Neutrophil (primary cell): ENCODE measurements around the gene ZFP28.

ENCODE experiments used
- H3K27ac ChIP-seq: fragments of 200-600 bp; sonication (generic); 2 replicates; pipeline ENCODE4 v1.5.1; 2016; ENCODE audit warnings: mild to moderate bottlenecking, moderate library complexity
- H3K27me3 ChIP-seq: fragments of 200-600 bp; sonication (generic); 2 replicates; pipeline ENCODE4 v1.6.0; 2016; ENCODE audit warnings: mild to moderate bottlenecking
- H3K36me3 ChIP-seq: fragments of 200-600 bp; sonication (generic); 2 replicates; pipeline ENCODE4 v1.5.1; 2017
- H3K4me1 ChIP-seq, 2 experiments: fragments of 200-600 bp in 1 of 2; sonication (generic) in 1 of 2; 1 replicate in 1 of 2; 2 replicates in 1 of 2; pipeline versions ENCODE4 v1.5.1 to v1.6.1; 2013 to 2016; ENCODE audit warnings: low read depth in 1 of 2, low read length in 1 of 2, mild to moderate bottlenecking in 1 of 2, moderate library complexity in 1 of 2; ENCODE audit not compliant: control insufficient read depth in 1 of 2, insufficient read depth in 1 of 2
- H3K4me3 ChIP-seq, 2 experiments: fragments of 200-600 bp in 1 of 2; sonication (generic) in 1 of 2; 1 replicate in 1 of 2; 2 replicates in 1 of 2; pipeline ENCODE4 v1.5.1; 2013 to 2016; ENCODE audit warnings: low read depth in 1 of 2, low read length in 1 of 2, mild to moderate bottlenecking in 1 of 2, moderate library complexity in 1 of 2
- H3K9me3 ChIP-seq: fragments of 200-600 bp; sonication (generic); 2 replicates; pipeline ENCODE4 v1.5.1; 2016
- TF ChIP-seq, protein P1 (sequence below): fragments of 200-600 bp; sonication (generic); IDR thresholded peaks from 2 replicates; pipeline ENCODE4 v1.5.1; 2016; ENCODE audit warnings: antibody characterized with exemption

ZFP28 gene

GRCh38 chr19:56554272-56554869, 15.6 kb downstream of the ZFP28 start:
- Histone ChIP-seq H3K36me3 (peaks cover 5% of the 10 kb centered on the region), H3K4me3 (no peak overlapping the region), H3K9me3 (peaks cover 30% of the 10 kb centered on the region), H3K27ac (no peak overlapping the region), H3K27me3 (no peaks in the 10 kb centered on the region), H3K4me1 (no peaks in the 10 kb centered on the region)
- TF ChIP-seq, protein P1, sequence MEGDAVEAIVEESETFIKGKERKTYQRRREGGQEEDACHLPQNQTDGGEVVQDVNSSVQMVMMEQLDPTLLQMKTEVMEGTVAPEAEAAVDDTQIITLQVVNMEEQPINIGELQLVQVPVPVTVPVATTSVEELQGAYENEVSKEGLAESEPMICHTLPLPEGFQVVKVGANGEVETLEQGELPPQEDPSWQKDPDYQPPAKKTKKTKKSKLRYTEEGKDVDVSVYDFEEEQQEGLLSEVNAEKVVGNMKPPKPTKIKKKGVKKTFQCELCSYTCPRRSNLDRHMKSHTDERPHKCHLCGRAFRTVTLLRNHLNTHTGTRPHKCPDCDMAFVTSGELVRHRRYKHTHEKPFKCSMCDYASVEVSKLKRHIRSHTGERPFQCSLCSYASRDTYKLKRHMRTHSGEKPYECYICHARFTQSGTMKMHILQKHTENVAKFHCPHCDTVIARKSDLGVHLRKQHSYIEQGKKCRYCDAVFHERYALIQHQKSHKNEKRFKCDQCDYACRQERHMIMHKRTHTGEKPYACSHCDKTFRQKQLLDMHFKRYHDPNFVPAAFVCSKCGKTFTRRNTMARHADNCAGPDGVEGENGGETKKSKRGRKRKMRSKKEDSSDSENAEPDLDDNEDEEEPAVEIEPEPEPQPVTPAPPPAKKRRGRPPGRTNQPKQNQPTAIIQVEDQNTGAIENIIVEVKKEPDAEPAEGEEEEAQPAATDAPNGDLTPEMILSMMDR, result no peak

DNA sequence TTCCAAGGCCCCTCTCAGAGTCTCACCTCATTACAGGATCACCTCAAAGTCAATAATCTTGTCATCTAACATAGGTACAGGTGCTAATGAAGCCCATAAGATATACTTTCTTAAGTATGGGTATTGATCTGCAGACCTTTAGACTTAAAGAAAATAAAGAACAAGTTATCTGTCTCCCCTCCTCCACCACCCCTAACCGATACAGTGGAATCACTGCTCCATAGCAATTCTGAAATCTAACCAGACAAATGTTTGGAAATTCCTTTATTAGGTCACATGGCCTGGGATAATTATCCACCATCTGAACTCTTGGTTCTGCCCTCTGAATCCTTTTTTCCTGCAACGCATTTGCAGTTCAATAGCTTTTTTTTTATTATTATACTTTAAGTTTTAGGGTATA, 24.0 kb downstream of the ZFP28 start:
- Histone ChIP-seq H3K36me3 (no peaks in the 10 kb centered on the region), H3K4me1 (peaks cover 8 to 11% of the 10 kb centered on the region in 2 experiments), H3K27ac (no peak overlapping the region), H3K27me3 (no peaks in the 10 kb centered on the region), H3K4me3 (no peak overlapping the region), H3K9me3 (peaks cover 4% of the 10 kb centered on the region)
- TF ChIP-seq, protein P1, result no peak

GRCh38 chr19:56566904-56567273, 28.1 kb downstream of the ZFP28 start:
- H3K36me3 ChIP-seq, result no peaks in the 10 kb centered on the region
- peak overlapping the region; percentile 67 to 88 for H3K4me3 ChIP-seq
- H3K9me3 ChIP-seq, result peaks cover 4% of the 10 kb centered on the region
- TF ChIP-seq, protein P1, result no peak
- peaks cover 12 to 14% of the 10 kb centered on the region in 2 experiments for H3K4me1 ChIP-seq
- H3K27ac ChIP-seq, result peak overlapping the region; percentile 70
- H3K27me3 ChIP-seq, result no peaks in the 10 kb centered on the region

GRCh38 chr19:56567274-56568120, 28.7 kb downstream of the ZFP28 start, which contains the start of gene ZNF470:
TSS of gene ZNF470 (plus strand) at chr19:56567468. CDS start at chr19:56570312, 2,844 bp downstream.
- peaks cover 5% of the 10 kb centered on the region for H3K9me3 ChIP-seq

GRCh38 chr19:56572589-56572988, 33.8 kb downstream of the ZFP28 start:
- Histone ChIP-seq H3K27me3 (no peaks in the 10 kb centered on the region), H3K27ac (no peak overlapping the region), H3K4me3 (no peak overlapping the region), H3K4me1 (peaks cover 5 to 6% of the 10 kb centered on the region in 2 experiments), H3K36me3 (no peaks in the 10 kb centered on the region), H3K9me3 (peaks cover 45% of the 10 kb centered on the region)
- TF ChIP-seq, protein P1, result no peak

More at GRCh38 chr19:56567274-56568120, 28.7 kb downstream of the ZFP28 start, which contains the start of gene ZNF470:
- Histone ChIP-seq H3K27me3 (no peaks in the 10 kb centered on the region), H3K4me1 (peaks cover 12 to 14% of the 10 kb centered on the region in 2 experiments), H3K36me3 (no peaks in the 10 kb centered on the region), H3K27ac (peak within 1 kb of the TSS; percentile 70), H3K4me3 (peak within 1 kb of the TSS; percentile 67 to 88)
- TF ChIP-seq, protein P1, result no peak
